HEK293 (cell line): ENCODE results near the gene AJUBA.

Source experiments
- CTCF ChIA-PET: fragments of 350-600 bp; formaldehyde crosslinking; extraction: SDS; loops from one replicate; lab custom pipeline; 2021; ENCODE audit warnings: antibody characterized with exemption; lab: Yijun Ruan, JAX
- POLR2A ChIA-PET: fragments of 300-600 bp; formaldehyde crosslinking; extraction: SDS; loops from one replicate; lab custom pipeline; 2020; ENCODE audit warnings: antibody characterized with exemption, inconsistent platforms; lab: Yijun Ruan, JAX
- H3K27ac ChIP-seq: fragments of 200-500 bp; sonication (Bioruptor generic); 2 replicates; pipeline ENCODE4 v1.5.1; 2014; ENCODE audit warnings: low read depth, low read length, control low read depth, inconsistent platforms; ENCODE audit errors: extremely low read depth
- H3K36me3 ChIP-seq, 2 experiments: fragments of 200-500 bp in 1 of 2; sonication (Bioruptor generic) in 1 of 2; 1 replicate in 1 of 2; 2 replicates in 1 of 2; pipeline ENCODE4 v1.5.1; 2014 to 2017; ENCODE audit warnings: inconsistent platforms in 2 of 2, low read length in 2 of 2; ENCODE audit not compliant: control insufficient read depth in 2 of 2, insufficient read depth in 1 of 2
- H3K4me1 ChIP-seq: fragments of 200-500 bp; sonication (Bioruptor generic); 2 replicates; pipeline ENCODE4 v1.5.1; 2014; ENCODE audit warnings: mild to moderate bottlenecking, low read length, inconsistent platforms; ENCODE audit not compliant: control insufficient read depth, insufficient read depth
- H3K4me3 ChIP-seq: 2 replicates; pipeline ENCODE4 v1.5.1; 2011; ENCODE audit warnings: low read depth, mild to moderate bottlenecking, control low read depth, low read length, moderate library complexity
- H3K9me3 ChIP-seq: fragments of 200-500 bp; sonication (Bioruptor generic); 2 replicates; pipeline ENCODE4 v1.5.1; 2014; ENCODE audit warnings: low read depth, low read length, inconsistent platforms; ENCODE audit not compliant: control insufficient read depth, insufficient read depth
- ZNF24 ChIP-seq: fragments of 450-650 bp; formaldehyde crosslinking; IDR thresholded peaks from 2 replicates; pipeline ENCODE4 v1.5.1; 2016; ENCODE audit warnings: missing biosample characterization, missing genetic modification characterization
- ZNF341 ChIP-seq: fragments of 450-650 bp; formaldehyde crosslinking; IDR thresholded peaks from 2 replicates; pipeline ENCODE4; 2016; ENCODE audit warnings: low read depth, missing biosample characterization, missing genetic modification characterization
- ZNF350 ChIP-seq: fragments of 450-650 bp; formaldehyde crosslinking; IDR thresholded peaks from 2 replicates; pipeline ENCODE4 v1.5.0; 2017; ENCODE audit warnings: missing biosample characterization, mild to moderate bottlenecking, missing genetic modification characterization
- ZNF354C ChIP-seq: fragments of 450-650 bp; formaldehyde crosslinking; IDR thresholded peaks from 2 replicates; pipeline ENCODE4 v1.5.1; 2016; ENCODE audit warnings: missing biosample characterization, missing genetic modification characterization, low read depth, borderline replicate concordance
- ZNF394 ChIP-seq: fragments of 450-650 bp; formaldehyde crosslinking; IDR thresholded peaks from 2 replicates; pipeline ENCODE4 v1.5.1; 2016; ENCODE audit warnings: missing biosample characterization, missing genetic modification characterization, mild to moderate bottlenecking, moderate library complexity, borderline replicate concordance
- ZNF426 ChIP-seq: fragments of 450-650 bp; formaldehyde crosslinking; IDR thresholded peaks from 2 replicates; pipeline ENCODE4 v1.5.1; 2017; ENCODE audit warnings: missing biosample characterization, missing genetic modification characterization, mild to moderate bottlenecking, inconsistent platforms, moderate library complexity
- ZNF660 ChIP-seq: fragments of 450-650 bp; IDR thresholded peaks from 2 replicates; pipeline ENCODE4 v1.5.1; 2018; ENCODE audit warnings: missing biosample characterization, mild to moderate bottlenecking, missing genetic modification characterization
- TF ChIP-seq, protein P1 (sequence below): fragments of 450-650 bp; formaldehyde crosslinking; IDR thresholded peaks from 2 replicates; pipeline ENCODE4 v1.5.1; 2017; ENCODE audit warnings: missing biosample characterization, missing genetic modification characterization
- TF ChIP-seq, protein P2 (sequence below): fragments of 450-650 bp; formaldehyde crosslinking; IDR thresholded peaks from 2 replicates; pipeline ENCODE4 v1.5.1; 2016; ENCODE audit warnings: missing biosample characterization, missing genetic modification characterization, borderline replicate concordance
- TF ChIP-seq, protein P3 (sequence below): fragments of 450-650 bp; formaldehyde crosslinking; IDR thresholded peaks from 2 replicates; pipeline ENCODE4 v1.5.1; 2016; ENCODE audit warnings: missing biosample characterization, missing genetic modification characterization
- TF ChIP-seq, protein P4 (sequence below): fragments of 450-650 bp; formaldehyde crosslinking; IDR thresholded peaks from 2 replicates; pipeline ENCODE4 v1.5.1; 2016; ENCODE audit warnings: missing biosample characterization, missing genetic modification characterization

Gene AJUBA

DNA sequence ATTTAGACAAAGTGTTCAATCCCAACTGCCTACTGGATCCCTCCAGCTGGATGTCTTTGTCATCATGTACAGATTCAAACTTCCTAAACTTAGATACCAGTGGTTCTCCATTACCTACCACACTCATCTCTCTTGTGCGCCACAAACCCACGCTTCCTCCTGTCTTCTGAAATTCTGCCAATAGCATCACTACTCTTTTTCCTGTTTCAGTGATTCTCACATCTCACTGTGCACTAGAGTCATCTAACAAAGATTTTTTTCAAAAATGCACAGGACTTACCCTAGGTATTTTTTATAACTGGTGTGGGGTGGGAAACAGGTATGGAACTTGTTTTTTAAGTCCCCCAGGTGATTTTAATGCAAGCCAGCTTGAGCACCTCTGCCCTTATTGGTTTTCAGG lies 46.4 kb upstream of the AJUBA start:
- peaks cover 4% of the 10 kb centered on the region; the same call in 1 of the 2 replicates for H3K4me1 ChIP-seq
- ChIA-PET CTCF (interaction anchor here (0.6 to 2.9 kb wide), 4 partner anchors 10 to 48 kb away, joined by 3 to 15 read pairs (median 4); no protein-coding TSS in a partner anchor), POLR2A (interaction anchor here (2.0 kb wide), 1 partner anchor 22 kb away, joined by 6 read pairs; no protein-coding TSS in a partner anchor)

DNA sequence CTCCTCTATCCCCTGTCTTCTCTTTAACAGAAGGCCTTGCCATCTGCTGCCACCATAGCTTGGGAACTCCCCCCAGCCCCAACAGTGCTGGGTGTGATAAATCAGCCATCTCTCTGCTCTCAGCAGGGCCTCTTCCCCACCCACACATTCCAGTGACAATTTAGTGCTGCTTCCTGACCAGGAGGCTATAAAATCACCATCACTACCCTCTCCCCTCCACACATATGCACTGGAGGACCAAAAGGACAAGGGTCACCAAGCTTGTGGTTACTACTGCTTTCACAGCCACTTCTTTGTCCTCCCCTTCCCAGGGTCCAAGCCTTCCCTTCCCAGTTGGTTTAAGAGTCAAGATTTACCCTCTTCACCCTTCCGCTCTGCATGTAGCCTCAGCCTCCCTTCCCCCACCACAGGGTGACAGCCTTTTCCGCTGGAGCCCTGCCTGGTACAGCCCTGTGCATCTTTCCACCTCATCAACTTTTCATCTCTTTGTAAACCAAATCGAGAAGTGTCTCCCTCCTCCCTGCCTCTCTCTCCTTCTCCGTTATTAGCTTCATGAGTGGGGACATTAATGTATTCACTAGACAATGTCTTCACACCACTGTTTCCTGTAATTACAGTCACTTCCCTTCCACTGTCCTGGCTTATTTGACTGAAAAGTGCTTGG lies 42.9 kb upstream of the AJUBA start:
- H3K9me3 ChIP-seq: no peaks in the 10 kb centered on the region
- no peak overlapping the region for H3K27ac ChIP-seq
- ChIA-PET POLR2A (interaction anchor here (0.6 to 2.3 kb wide), 3 partner anchors 9 to 47 kb away, joined by 3 to 6 read pairs (median 4); partner anchors contain the start of gene PSMB5), CTCF (interaction anchor here (0.6 to 1.7 kb wide), 5 partner anchors 19 to 162 kb away, joined by 3 to 4 read pairs (median 3); no protein-coding TSS in a partner anchor)
- H3K36me3 ChIP-seq: peaks cover 25 to 39% of the 10 kb centered on the region in 2 experiments
- no peak overlapping the region for H3K4me3 ChIP-seq
- H3K4me1 ChIP-seq: peaks cover 12% of the 10 kb centered on the region
- TF ChIP-seq, protein P1, sequence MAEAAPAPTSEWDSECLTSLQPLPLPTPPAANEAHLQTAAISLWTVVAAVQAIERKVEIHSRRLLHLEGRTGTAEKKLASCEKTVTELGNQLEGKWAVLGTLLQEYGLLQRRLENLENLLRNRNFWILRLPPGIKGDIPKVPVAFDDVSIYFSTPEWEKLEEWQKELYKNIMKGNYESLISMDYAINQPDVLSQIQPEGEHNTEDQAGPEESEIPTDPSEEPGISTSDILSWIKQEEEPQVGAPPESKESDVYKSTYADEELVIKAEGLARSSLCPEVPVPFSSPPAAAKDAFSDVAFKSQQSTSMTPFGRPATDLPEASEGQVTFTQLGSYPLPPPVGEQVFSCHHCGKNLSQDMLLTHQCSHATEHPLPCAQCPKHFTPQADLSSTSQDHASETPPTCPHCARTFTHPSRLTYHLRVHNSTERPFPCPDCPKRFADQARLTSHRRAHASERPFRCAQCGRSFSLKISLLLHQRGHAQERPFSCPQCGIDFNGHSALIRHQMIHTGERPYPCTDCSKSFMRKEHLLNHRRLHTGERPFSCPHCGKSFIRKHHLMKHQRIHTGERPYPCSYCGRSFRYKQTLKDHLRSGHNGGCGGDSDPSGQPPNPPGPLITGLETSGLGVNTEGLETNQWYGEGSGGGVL: no peak
- TF ChIP-seq, protein P2, sequence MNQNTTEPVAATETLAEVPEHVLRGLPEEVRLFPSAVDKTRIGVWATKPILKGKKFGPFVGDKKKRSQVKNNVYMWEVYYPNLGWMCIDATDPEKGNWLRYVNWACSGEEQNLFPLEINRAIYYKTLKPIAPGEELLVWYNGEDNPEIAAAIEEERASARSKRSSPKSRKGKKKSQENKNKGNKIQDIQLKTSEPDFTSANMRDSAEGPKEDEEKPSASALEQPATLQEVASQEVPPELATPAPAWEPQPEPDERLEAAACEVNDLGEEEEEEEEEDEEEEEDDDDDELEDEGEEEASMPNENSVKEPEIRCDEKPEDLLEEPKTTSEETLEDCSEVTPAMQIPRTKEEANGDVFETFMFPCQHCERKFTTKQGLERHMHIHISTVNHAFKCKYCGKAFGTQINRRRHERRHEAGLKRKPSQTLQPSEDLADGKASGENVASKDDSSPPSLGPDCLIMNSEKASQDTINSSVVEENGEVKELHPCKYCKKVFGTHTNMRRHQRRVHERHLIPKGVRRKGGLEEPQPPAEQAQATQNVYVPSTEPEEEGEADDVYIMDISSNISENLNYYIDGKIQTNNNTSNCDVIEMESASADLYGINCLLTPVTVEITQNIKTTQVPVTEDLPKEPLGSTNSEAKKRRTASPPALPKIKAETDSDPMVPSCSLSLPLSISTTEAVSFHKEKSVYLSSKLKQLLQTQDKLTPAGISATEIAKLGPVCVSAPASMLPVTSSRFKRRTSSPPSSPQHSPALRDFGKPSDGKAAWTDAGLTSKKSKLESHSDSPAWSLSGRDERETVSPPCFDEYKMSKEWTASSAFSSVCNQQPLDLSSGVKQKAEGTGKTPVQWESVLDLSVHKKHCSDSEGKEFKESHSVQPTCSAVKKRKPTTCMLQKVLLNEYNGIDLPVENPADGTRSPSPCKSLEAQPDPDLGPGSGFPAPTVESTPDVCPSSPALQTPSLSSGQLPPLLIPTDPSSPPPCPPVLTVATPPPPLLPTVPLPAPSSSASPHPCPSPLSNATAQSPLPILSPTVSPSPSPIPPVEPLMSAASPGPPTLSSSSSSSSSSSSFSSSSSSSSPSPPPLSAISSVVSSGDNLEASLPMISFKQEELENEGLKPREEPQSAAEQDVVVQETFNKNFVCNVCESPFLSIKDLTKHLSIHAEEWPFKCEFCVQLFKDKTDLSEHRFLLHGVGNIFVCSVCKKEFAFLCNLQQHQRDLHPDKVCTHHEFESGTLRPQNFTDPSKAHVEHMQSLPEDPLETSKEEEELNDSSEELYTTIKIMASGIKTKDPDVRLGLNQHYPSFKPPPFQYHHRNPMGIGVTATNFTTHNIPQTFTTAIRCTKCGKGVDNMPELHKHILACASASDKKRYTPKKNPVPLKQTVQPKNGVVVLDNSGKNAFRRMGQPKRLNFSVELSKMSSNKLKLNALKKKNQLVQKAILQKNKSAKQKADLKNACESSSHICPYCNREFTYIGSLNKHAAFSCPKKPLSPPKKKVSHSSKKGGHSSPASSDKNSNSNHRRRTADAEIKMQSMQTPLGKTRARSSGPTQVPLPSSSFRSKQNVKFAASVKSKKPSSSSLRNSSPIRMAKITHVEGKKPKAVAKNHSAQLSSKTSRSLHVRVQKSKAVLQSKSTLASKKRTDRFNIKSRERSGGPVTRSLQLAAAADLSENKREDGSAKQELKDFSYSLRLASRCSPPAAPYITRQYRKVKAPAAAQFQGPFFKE: no peak
- TF ChIP-seq ZNF341 (tag by site-specific recombination) (no peak), ZNF660 (tag by site-specific recombination) (no peak), ZNF354C (no peak)
- TF ChIP-seq, protein P3, sequence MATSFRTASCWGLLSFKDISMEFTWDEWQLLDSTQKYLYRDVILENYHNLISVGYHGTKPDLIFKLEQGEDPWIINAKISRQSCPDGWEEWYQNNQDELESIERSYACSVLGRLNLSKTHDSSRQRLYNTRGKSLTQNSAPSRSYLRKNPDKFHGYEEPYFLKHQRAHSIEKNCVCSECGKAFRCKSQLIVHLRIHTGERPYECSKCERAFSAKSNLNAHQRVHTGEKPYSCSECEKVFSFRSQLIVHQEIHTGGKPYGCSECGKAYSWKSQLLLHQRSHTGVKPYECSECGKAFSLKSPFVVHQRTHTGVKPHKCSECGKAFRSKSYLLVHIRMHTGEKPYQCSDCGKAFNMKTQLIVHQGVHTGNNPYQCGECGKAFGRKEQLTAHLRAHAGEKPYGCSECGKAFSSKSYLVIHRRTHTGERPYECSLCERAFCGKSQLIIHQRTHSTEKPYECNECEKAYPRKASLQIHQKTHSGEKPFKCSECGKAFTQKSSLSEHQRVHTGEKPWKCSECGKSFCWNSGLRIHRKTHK (tag by site-specific recombination): no peak

More for the DNA sequence above, 46.4 kb upstream of the AJUBA start:
- Histone ChIP-seq H3K4me3 (no peak overlapping the region), H3K36me3 (peaks cover 45 to 70% of the 10 kb centered on the region in 2 experiments), H3K27ac (no peak overlapping the region), H3K9me3 (no peaks in the 10 kb centered on the region)
- no peak for TF ChIP-seq ZNF350 (tag by site-specific recombination)
- TF ChIP-seq, protein P4, sequence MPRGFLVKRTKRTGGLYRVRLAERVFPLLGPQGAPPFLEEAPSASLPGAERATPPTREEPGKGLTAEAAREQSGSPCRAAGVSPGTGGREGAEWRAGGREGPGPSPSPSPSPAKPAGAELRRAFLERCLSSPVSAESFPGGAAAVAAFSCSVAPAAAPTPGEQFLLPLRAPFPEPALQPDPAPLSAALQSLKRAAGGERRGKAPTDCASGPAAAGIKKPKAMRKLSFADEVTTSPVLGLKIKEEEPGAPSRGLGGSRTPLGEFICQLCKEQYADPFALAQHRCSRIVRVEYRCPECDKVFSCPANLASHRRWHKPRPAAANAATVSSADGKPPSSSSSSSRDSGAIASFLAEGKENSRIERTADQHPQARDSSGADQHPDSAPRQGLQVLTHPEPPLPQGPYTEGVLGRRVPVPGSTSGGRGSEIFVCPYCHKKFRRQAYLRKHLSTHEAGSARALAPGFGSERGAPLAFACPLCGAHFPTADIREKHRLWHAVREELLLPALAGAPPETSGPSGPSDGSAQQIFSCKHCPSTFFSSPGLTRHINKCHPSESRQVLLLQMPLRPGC (tag by site-specific recombination): no peak
- TF ChIP-seq ZNF24 (tag by site-specific recombination): no peak
- no peak for TF ChIP-seq ZNF426 (tag by site-specific recombination)
- TF ChIP-seq, protein P2: no peak
- TF ChIP-seq ZNF394 (tag by site-specific recombination): no peak
